GM18873 (cell line): Measurements from ENCODE around the gene NMBR.
"Not testable (repeated sequence)": the region's sequence is repeated elsewhere in the genome, so short reads cannot be mapped to it uniquely, and the experiment has no call there.

Experiments
- ATAC-seq: cut with Tn5 transposase; IDR thresholded peaks from one replicate; pipeline ENCODE4 v1.9.1; 2021; ENCODE audit warnings: mild to moderate bottlenecking, moderate library complexity, moderate number of reproducible peaks; ENCODE audit not compliant: unreplicated experiment, low FRiP score

Gene NMBR

GRCh38 chr6:142155895-142156757, 9.2 kb upstream of the NMBR start:
- no peak for ATAC-seq

DNA sequence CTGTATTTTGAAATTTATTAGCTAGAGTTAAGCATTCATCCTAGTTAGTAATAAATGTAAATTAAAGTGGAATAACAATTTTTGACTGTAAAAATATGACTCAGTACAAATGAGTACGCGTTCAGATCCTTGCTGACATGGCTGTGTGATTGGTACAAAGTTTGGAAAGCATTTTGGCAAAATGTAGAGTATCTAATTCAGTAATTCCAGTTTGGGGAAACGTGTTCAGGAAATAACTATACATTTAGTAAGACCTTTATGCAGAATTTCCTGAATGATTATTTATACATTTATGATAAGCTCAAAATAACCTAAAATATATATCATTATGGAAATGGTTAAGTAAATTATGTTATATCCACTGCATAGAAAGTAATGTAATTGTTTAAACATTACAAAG, 8.2 kb upstream of the NMBR start:
- ATAC-seq: no peak

GRCh38 chr6:142154336-142154735, 7.4 kb upstream of the NMBR start:
- ATAC-seq: no peak

DNA sequence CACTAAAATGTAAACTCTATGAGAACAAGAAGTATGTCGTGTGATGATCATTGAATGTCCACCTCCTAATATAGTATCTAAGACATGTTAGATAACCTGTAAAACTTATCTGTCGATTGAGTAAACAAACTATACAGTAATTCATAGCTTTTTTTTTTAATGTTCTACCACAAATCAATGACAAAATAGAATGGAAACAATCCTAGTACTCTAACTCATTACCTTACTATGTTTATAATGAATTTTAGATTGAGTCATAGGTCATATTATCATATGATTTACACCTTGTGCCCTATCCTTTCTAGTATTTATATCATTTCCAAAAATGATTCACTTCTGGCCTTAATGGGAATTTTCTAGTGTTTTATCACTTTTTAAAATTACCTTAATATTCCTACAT, 6.3 kb upstream of the NMBR start:
- no peak for ATAC-seq

GRCh38 chr6:142152746-142153145, 5.8 kb upstream of the NMBR start:
- ATAC-seq: no peak

GRCh38 chr6:142141531-142141930, 5.4 kb downstream of the NMBR start:
- ATAC-seq: not testable (repeated sequence)

DNA sequence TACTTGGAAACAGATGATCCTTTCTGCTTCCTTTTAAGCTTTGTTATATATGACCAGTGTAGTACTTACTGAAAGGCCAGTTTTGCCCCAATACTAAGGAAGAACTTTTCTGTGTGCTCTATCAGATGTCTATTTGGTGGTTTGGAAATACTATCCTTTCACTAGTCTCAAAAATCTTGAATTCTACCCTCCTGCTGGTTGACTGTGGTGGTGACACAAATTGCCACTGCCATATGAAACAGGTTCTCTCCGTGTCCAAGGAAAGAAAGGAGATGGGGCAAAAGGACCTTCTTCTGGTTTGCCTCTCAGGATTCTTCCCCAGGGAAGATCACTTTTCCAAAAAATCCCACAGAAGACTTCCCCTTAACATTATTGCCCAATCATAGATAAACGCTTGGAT, 8.0 kb downstream of the NMBR start:
- no peak for ATAC-seq

DNA sequence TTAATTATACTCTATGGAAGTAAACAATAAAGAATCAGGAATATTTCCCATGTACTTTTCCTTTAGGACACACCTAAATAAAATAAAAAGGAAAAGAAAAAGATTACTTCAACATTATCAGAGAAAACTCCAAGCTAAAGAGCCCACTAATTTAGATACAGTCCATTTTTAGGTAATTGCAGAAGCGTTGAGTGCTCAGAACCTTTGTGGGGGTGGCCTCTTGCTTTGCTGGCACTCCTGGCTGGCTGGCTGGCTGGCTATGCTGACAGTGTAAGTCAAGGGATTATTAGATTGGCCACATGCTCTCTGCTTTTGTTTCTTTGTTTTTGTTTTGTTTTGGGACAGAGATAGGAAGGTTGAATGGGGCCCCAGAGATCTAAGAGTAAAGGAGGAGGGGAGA, 14.3 kb downstream of the NMBR start, which contains the start of gene GJE1:
GJE1 (plus strand) TSS at position 301 of the 400 bp plus-strand sequence. CDS start 234 bp downstream, outside the sequence.
- ATAC-seq: no peak

DNA sequence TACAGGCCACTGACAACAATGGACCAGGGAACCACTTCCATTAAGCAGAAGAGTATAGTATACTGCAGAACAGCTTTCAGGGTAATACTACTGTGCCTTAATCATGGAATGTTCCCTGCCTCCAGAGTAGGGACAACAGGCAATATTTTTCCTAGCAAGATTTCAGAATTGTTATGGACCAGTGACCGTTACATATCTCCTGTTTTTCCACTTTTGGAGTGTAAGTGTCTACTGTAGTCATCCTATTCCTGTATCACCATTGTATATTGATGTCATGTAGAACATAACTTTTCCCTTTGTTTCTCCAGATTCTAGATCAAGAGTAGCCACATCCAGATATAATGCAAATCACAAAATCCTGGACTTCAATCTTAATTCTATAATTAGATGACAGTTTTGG, 16.1 kb downstream of the NMBR start:
- ATAC-seq: no peak

DNA sequence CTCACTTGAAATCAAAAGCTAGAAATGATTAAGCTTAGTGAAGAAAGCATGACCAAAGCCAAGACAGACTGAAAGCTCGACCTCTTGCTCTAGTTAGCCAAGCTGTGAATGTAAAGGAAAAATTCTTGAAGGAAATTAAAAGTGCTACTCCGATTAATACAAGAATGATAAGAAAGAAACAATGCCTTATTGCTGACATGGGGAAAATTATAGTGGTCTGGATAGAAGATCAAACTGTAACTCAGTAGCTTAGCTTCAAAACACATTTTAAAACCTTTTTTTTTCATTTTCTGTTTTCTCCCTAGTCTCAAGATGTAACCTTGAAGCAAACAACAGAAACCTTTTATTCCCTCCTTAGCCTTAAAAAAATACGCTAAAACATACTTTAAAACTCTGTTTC, 25.6 kb downstream of the NMBR start:
- ATAC-seq: no peak

- ATAC-seq: no peak
Measured at GRCh38 chr6:142118925-142119324, 28.0 kb downstream of the NMBR start.

- no peak for ATAC-seq
Measured at GRCh38 chr6:142118328-142118727, 28.6 kb downstream of the NMBR start.

GRCh38 chr6:142117366-142117765, 29.6 kb downstream of the NMBR start:
- no peak for ATAC-seq

- no peak for ATAC-seq
Measured at GRCh38 chr6:142112451-142113061, 34.4 kb downstream of the NMBR start.

GRCh38 chr6:142110820-142111219, 36.1 kb downstream of the NMBR start:
- not testable (repeated sequence) for ATAC-seq

DNA sequence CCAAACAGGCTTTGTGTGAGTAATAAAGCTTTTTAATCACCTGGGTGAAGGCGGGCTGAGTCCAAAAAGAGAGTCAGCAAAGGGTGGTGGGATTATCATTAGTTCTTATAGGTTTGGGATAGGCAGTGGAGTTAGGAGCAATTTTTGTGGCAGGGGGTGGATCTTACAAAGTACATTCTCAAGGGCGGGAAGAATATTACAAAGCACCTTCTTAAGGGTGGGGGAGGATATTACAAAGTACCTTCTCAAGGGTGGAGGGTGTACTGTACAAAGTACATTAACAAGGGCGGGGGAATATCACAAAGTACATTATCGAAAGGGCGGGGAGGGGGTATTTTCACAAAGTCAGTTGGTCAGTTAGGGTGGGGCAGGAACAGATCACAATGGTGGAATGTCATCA, 42.1 kb downstream of the NMBR start:
- ATAC-seq: not testable (repeated sequence)

GRCh38 chr6:142088858-142089216, 58.1 kb downstream of the NMBR start:
- ATAC-seq: no peak

GRCh38 chr6:142087950-142088857, 58.7 kb downstream of the NMBR start:
- no peak for ATAC-seq

- ATAC-seq: no peak
Measured at GRCh38 chr6:142079130-142079529, 67.8 kb downstream of the NMBR start.

- no peak for ATAC-seq
Measured at GRCh38 chr6:142075516-142076101, 71.3 kb downstream of the NMBR start.

DNA sequence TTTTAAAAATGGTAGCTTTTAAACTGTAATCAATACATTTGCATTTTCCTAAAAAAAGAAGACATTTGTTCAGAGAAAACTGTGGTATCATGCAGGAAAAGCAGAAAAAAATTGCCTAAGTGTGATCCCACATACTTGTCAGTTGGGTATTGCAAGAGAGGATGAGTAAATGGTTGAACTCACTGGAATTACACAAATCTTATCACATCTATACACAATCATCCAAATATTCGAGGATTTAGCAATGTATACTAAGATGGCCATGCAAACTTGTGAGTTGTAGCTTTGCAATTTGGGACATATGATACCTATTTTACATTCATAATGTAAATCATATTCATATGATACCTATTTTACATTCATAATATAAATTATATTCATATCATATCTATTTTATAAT, 72.4 kb downstream of the NMBR start:
- ATAC-seq: no peak
